COLO829 (cell line): Measurements from ENCODE around the gene RDH11.
A peak's percentile ranks its signal among the peaks of the same experiment; 100 is the strongest.
"Not testable (repeated sequence)": the region's sequence is repeated elsewhere in the genome, so short reads cannot be mapped to it uniquely, and the experiment has no call there.

Source experiments
- DNase-seq: peaks from one replicate; pipeline ENCODE4 v3.0.0; 2012; ENCODE audit warnings: low spot score

RDH11 gene, protein sequence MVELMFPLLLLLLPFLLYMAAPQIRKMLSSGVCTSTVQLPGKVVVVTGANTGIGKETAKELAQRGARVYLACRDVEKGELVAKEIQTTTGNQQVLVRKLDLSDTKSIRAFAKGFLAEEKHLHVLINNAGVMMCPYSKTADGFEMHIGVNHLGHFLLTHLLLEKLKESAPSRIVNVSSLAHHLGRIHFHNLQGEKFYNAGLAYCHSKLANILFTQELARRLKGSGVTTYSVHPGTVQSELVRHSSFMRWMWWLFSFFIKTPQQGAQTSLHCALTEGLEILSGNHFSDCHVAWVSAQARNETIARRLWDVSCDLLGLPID

DNA sequence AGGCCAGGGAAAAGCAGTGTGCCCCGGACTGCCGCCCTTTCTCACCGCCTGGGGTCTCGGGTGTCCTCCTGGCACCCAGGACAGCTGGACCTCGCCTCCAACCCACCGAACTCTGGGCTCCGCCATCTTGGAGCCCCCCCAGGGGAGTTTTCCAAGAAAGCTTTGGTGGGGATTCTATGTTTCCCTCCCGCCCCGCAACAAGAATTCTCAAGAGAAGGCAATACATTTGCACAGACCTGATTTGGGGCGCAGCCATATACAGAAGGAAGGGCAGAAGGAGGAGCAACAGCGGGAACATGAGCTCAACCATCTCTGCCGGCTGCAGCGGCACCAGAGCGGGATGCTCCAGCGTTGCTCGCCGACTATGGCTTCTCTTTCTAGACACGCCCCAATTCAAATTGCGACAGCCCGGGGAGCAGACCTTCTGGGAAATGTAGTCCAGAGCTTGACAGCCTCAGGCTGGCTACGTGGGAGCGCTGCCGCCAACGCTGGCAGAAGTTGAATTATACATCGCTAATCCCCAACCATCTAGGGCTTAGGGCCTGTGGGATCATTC lies at the start of gene RDH11:
RDH11 (minus strand) TSS at position 371 of the 556 bp plus-strand sequence; CDS start at position 310, 61 bp downstream.
- DNase-seq: peak; percentile 90

- no peak for DNase-seq
These were observed 48.5 kb upstream of the RDH11 start for GRCh38 chr14:67744046-67744445.

DNA sequence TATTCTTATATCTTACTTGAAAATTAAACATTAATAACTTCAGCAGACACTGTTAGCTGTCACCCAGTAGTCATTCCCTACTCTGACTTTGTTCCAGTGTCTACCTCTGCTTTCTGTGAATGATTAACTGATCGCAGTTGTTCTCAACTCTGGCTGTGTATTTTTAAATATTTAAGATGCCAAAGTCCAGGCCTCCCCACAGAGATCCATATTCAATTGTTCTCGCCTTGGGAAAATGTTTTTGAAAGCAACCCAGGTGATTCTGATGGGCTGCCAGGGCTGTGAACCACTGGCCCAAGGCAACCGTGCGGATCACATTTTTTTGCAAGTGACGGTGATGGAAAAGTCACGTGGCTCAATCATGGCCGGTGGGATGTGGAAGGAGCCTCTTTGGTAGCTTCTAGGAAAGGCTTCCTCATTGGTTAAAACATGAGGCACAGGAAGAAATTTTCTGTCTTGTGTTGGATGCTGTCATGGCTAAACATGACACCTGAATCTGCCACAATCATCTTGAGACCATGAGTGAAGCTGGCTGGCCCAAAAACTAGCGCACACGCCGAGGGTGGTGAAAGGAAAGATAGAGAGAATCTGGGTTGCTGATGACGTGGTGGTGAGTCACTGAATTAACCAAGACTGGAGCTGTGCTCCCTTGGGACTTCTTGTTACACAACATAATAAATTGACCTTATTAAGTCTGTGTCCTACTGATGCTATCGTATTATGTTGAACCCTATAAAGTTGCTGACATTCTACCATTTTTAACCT lies 43.4 kb upstream of the RDH11 start:
- peak; percentile 96 for DNase-seq

- DNase-seq: no peak
These were observed 41.2 kb upstream of the RDH11 start for GRCh38 chr14:67736771-67737170.

- DNase-seq: no peak
These were observed 40.0 kb upstream of the RDH11 start for GRCh38 chr14:67735336-67736147.

DNA sequence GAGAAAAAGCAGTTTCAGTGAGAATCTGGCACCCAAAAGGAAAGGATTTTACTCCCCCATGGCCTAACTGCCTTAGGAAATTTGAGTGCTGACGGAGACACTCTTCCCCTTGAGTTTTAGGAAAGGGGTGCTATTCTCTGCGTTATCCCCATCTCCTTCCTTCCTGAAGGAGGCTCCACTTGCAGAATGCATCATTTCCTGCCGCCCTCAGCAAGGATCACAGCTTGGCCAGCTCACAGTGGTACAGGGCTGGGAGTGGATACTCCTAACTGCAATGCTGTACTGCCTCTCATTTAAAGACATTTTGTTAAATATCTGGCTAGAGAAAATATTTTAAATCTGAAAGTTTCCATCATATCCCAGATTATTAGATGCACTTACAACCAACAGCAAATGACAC lies 39.1 kb upstream of the RDH11 start:
- DNase-seq: no peak

DNA sequence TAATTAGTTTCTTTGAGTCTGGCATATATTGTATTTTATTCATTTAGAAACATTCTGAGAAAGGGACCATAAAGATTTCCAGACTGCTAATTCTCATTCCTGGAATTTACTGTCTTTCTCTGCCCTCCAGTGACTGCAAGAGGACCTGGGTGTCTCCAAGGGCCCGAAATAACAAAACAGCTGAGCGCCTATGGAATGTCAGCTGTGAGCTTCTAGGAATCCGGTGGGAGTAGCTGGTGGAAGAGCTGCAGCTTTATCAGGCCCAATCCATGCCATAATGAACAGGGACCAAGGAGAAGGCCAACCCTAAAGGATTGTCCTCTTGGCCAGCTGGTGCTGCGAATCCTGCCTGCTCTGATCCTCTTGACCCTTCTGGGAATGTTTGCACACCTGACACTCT lies 38.1 kb upstream of the RDH11 start:
- DNase-seq: no peak

GRCh38 chr14:67729072-67729885 lies 33.7 kb upstream of the RDH11 start:
- DNase-seq: no peak

DNA sequence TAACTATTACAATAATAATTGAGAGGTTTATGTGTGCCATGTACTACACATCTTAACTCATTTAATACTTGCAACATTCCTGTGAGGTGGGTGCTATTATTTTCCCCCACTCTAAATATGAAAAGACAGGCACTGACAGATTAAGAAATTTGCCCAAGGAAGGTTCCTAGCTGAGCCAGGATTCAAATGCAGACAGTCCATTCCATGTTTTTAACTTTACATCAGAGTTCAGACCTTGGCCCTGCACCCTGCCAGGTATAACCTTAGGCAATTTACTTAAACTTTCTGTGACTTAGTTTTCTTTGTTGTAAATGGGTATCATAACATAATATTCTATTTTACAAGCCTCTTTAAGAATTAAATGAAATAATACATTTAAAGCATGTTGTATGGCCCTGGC lies 32.7 kb upstream of the RDH11 start:
- DNase-seq: no peak

DNA sequence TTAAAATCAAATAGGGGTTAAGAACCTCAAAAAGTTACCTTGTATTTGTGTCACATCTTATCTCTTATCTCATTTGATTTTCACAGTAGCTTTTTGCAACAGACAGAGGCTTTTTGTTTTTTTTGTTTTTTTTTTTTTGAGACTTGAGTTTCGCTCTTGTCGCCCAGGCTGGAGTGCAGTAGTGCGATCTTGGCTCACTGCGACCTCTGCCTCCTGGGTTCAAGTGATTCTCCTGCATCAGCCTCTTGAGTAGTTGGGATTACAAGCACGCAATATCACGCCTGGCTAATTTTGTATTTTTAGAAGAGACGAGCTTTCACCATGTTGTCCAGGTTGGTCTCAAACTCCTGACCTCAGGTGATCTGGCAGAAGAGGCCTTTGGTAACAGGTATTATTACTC lies 31.8 kb upstream of the RDH11 start:
- DNase-seq: no peak

- no peak for DNase-seq
These were observed 29.6 kb upstream of the RDH11 start for GRCh38 chr14:67725171-67725570.

DNA sequence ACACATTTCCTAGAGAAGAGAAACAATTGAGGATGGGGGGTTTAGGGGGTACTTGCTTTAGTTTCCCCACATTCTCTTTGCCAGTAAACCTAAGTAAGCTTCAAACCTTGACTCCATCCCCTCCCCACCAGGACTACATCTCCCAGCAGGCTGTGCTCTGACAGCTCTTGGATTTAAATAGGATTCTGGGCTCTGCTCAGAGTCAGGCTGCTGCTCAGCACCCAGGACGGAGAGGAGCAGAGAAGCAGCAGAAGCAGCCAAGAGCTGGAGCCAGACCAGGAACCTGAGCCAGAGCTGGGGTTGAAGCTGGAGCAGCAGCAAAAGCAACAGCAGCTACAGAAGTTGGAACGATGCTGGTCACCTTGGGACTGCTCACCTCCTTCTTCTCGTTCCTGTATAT lies 26.7 kb upstream of the RDH11 start:
- no peak for DNase-seq

DNA sequence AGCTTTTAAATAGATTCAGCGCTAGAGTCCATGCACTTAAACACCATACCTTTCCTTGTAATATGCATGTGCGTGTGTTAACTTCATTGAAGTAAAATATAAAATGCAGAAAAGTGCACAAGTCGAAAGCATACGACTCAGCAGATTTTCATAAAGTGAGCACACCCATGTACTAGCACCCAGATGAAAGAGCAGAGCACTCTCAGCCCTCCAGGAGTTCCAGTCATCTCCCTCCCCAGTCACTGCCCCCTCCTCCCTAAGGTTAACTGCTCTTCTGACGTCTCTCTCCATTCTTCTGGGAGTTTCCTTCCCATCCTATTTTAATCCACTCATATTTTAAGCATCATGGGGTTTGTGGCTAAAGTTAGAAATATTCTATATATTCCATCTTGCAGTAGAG lies 26.3 kb upstream of the RDH11 start:
- DNase-seq: no peak

GRCh38 chr14:67719866-67720265 lies 24.3 kb upstream of the RDH11 start:
- peak; percentile 54 for DNase-seq

DNA sequence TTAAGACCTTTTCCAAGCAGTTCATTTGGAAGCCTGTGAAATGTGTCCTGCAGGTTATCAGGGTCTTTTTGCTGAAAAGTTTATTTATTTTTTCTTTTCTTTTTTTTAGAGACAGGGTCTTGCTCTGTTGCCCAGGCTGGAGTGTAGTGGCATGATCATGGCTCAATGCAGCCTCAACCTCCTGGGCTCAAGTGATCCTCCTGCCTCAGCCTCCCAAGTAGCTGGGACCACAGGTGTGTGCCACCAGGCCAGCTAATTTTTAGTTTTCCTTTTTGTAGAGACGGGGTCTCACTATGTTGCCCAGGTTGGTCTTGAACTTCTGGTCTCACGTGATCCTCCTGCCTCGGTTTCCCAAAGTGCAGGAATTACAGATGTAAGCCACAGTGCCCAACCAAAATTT lies 23.8 kb upstream of the RDH11 start:
- DNase-seq: not testable (repeated sequence)

GRCh38 chr14:67718265-67718664 lies 22.7 kb upstream of the RDH11 start:
- DNase-seq: no peak

- DNase-seq: no peak
These were observed 21.5 kb upstream of the RDH11 start for GRCh38 chr14:67717048-67717447.

DNA sequence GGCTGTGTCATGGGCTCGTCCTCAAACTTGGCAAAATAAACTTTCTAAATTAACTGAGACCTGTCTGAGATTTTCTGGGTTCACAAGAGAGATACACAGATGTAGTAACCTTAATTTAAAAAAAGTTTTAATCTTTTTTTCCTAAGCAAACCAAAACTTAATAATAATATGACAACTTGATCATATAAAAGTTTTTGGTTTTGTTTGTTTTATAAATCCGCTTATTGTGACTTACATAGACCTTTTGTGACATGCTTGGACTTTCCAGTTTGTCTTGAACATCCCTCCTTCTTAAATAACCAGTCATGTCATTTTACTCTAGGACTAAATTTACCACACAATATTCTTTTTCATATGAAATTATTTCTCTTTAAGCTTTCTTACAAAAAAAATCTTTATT lies 14.6 kb upstream of the RDH11 start:
- DNase-seq: no peak

GRCh38 chr14:67709796-67710195 lies 14.2 kb upstream of the RDH11 start:
- not testable (repeated sequence) for DNase-seq

DNA sequence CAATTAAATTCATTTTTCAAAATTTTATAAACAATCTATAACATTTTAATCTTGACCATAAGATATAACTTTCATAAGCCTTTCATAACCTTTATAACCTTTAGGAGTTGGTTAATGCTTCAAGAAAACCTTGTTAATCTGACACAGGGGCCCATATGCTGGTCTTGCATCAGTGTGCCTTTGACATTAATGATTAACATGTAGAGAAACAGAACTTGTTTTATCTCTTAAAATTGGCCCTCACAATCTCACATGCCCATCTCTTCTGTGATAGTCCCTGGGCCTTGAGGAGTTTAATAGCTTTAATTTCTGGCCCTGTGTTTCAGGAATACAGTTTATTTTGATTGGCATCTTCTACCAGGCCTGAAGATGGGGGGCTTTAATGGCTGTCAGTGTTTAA lies 13.8 kb upstream of the RDH11 start:
- DNase-seq: not testable (repeated sequence)

DNA sequence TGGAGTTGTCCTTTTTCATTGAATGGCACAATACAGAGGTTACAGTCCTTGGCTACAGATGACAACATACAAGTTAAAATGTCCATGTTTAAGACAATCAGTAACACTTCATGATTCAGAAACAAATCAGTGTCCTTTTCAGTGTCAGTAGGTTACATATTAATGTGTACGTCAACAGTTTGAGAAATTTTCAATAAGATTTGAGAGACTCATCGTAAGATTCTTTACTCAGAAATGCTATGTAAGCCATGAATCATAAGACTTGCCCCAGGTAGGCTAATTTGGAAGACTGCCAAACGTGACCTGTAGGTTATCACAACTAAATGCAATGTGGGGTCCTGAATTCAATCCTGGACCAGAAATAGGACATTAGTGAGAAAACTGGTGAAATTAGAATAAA lies 9.6 kb upstream of the RDH11 start:
- no peak for DNase-seq
